Prostate gland (tissue), 2 donors: ENCODE data around the gene IFNA21.
"Not testable (repeated sequence)": the region's sequence is repeated elsewhere in the genome, so short reads cannot be mapped to it uniquely, and the experiment has no call there.

Experiments
- POLR2AphosphoS5 ChIP-seq: sonication (generic); formaldehyde crosslinking; IDR thresholded peaks from one replicate; pipeline ENCODE4 v1.6.1; 2017; ENCODE audit warnings: antibody characterized with exemption
- TF ChIP-seq, protein P1 (sequence below), 4 experiments: fragments of 200-600 bp in 2 of 4; fragments of 450-650 bp in 2 of 4; sonication (generic) in 2 of 4; IDR thresholded peaks; 1 replicate in 3 of 4; 2 replicates in 1 of 4; pipeline ENCODE4 v1.5.1; 2016 to 2019; ENCODE audit warnings: antibody characterized with exemption in 4 of 4, mild to moderate bottlenecking in 2 of 4, moderate library complexity in 2 of 4

DNA sequence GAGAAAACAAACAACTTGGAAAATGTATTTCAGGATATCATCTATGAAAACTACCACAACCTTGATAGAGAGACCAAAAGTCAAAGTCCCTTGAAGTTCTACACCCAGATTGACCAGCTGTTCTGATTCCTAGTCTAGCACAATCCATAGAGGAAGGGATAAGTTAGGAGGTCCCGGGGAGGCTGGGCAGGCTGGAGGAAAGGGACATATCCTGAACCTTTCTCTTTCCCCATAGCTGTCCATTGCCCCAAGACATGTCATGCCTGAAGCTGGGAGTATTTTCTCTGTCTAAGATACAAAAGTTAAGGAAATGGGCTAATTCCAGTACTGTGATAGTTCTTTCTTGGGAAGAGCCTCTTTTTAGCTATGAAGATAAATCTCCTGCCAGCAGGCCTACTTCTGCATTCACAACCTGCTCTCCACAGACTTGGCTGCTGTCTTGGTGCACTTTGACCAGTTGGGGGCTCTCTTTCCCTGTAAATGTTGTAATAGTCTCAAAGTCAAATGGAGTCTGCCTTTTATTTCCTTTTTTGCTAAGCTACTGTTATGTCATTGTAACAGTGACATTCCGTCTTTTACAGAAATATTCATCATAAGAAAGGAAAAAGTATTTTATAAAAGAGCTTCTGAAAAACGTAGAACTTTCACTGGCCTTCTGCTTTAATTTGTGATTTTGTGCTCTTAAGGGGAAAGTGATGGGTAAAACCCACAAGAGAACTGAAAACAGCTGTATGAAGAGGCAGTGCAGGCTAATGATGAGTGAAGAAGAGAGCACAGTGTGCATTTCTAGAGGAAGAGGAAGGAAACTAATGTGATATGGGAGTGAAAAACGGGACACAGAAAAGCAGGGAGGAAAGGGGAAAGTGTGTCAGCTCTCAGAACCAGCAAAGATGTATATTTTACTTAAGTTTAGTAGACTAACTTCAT lies 16.6 kb upstream of the IFNA21 start:
- TF ChIP-seq POLR2AphosphoS5: not testable (repeated sequence)
- TF ChIP-seq, protein P1, sequence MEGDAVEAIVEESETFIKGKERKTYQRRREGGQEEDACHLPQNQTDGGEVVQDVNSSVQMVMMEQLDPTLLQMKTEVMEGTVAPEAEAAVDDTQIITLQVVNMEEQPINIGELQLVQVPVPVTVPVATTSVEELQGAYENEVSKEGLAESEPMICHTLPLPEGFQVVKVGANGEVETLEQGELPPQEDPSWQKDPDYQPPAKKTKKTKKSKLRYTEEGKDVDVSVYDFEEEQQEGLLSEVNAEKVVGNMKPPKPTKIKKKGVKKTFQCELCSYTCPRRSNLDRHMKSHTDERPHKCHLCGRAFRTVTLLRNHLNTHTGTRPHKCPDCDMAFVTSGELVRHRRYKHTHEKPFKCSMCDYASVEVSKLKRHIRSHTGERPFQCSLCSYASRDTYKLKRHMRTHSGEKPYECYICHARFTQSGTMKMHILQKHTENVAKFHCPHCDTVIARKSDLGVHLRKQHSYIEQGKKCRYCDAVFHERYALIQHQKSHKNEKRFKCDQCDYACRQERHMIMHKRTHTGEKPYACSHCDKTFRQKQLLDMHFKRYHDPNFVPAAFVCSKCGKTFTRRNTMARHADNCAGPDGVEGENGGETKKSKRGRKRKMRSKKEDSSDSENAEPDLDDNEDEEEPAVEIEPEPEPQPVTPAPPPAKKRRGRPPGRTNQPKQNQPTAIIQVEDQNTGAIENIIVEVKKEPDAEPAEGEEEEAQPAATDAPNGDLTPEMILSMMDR (IDR thresholded peaks at IDR 0.05): peak in 1 of 4 experiments; percentile 28
